Transverse colon (tissue), 4 donors: ENCODE data around the gene TOMM40.
"Not testable (repeated sequence)": the region's sequence is repeated elsewhere in the genome, so short reads cannot be mapped to it uniquely, and the experiment has no call there.

Experiments
- EP300 ChIP-seq: sonication (generic); formaldehyde crosslinking; IDR thresholded peaks from one replicate; pipeline ENCODE4 v1.6.1; 2017; ENCODE audit warnings: antibody characterized with exemption, low read depth
- POLR2A ChIP-seq: fragments of 450-650 bp; IDR thresholded peaks from one replicate; pipeline ENCODE4 v1.6.1; 2016; ENCODE audit warnings: antibody characterized with exemption, mild to moderate bottlenecking, moderate library complexity
- POLR2AphosphoS5 ChIP-seq, 3 donors: sonication (generic); formaldehyde crosslinking; IDR thresholded peaks; one replicate each; pipeline ENCODE4 v1.6.1; 2016; ENCODE audit warnings: antibody characterized with exemption in 3 of 3
- TF ChIP-seq, protein P1 (sequence below), 5 experiments: fragments of 200-600 bp in 3 of 5; fragments of 450-650 bp in 2 of 5; sonication (generic) in 3 of 5; IDR thresholded peaks; 1 replicate in 2 of 5; 2 replicates in 3 of 5; pipeline ENCODE4 v1.5.1; 2016 to 2017; ENCODE audit warnings: antibody characterized with exemption in 5 of 5, inconsistent platforms in 3 of 5, mild to moderate bottlenecking in 2 of 5, moderate library complexity in 1 of 5

DNA sequence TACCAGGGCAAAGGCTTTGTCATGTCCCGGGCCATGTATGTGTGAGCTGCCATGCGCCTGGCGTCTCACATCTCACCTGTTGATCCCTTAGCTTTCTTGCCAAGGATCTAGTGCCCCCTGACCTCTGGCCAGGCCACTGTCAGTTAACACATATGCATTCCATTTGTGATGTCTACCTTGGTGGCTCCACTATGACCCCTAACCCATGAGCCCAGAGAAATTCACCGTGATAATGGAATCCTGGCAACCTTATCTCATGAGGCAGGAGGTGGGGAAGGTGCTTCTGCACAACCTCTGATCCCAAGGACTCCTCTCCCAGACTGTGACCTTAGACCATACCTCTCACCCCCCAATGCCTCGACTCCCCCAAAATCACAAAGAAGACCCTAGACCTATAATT lies 2.7 kb upstream of the TOMM40 start:
- TF ChIP-seq, protein P1, sequence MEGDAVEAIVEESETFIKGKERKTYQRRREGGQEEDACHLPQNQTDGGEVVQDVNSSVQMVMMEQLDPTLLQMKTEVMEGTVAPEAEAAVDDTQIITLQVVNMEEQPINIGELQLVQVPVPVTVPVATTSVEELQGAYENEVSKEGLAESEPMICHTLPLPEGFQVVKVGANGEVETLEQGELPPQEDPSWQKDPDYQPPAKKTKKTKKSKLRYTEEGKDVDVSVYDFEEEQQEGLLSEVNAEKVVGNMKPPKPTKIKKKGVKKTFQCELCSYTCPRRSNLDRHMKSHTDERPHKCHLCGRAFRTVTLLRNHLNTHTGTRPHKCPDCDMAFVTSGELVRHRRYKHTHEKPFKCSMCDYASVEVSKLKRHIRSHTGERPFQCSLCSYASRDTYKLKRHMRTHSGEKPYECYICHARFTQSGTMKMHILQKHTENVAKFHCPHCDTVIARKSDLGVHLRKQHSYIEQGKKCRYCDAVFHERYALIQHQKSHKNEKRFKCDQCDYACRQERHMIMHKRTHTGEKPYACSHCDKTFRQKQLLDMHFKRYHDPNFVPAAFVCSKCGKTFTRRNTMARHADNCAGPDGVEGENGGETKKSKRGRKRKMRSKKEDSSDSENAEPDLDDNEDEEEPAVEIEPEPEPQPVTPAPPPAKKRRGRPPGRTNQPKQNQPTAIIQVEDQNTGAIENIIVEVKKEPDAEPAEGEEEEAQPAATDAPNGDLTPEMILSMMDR (IDR thresholded peaks at IDR 0.05): not testable (repeated sequence)
- not testable (repeated sequence) for TF ChIP-seq POLR2AphosphoS5 (IDR thresholded peaks at IDR 0.05); EP300; POLR2A
